IPS DF 4.7 (cell line): ENCODE measurements around the gene TRPC4AP.
"Not testable (repeated sequence)": the region's sequence is repeated elsewhere in the genome, so short reads cannot be mapped to it uniquely, and the experiment has no call there.

Source experiments
- DNase-seq: peaks from one replicate; pipeline ENCODE4 v3.0.0-alpha.2; 2013; ENCODE audit warnings: low spot score; ENCODE audit errors: extremely low read depth

Gene TRPC4AP

GRCh38 chr20:35104685-35105295, 12.2 kb upstream of the TRPC4AP start:
- DNase-seq: no peak

DNA sequence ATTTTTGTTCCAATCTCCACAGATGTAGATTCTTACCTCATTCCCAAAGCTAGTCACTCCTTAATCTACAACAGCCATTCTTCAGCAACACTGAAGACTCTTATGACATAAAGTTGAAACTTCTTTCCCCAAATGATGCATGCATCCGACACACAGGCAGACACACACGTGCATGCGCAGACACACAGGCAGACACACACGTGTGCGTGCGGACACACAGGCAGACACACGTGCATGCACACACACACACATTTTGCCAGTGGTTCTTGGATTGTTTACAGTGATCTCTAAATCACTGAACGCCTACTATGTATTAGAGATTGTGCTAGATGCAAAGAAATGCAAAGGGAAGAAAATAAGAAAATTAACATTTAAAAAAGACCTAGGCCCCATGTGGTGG, 9.0 kb upstream of the TRPC4AP start:
- DNase-seq: no peak

- DNase-seq: no peak
Observed at GRCh38 chr20:35093267-35093884, 769 bp upstream of the TRPC4AP start.

- DNase-seq: no peak
Observed at GRCh38 chr20:35091816-35092523, 637 bp downstream of the TRPC4AP start.

DNA sequence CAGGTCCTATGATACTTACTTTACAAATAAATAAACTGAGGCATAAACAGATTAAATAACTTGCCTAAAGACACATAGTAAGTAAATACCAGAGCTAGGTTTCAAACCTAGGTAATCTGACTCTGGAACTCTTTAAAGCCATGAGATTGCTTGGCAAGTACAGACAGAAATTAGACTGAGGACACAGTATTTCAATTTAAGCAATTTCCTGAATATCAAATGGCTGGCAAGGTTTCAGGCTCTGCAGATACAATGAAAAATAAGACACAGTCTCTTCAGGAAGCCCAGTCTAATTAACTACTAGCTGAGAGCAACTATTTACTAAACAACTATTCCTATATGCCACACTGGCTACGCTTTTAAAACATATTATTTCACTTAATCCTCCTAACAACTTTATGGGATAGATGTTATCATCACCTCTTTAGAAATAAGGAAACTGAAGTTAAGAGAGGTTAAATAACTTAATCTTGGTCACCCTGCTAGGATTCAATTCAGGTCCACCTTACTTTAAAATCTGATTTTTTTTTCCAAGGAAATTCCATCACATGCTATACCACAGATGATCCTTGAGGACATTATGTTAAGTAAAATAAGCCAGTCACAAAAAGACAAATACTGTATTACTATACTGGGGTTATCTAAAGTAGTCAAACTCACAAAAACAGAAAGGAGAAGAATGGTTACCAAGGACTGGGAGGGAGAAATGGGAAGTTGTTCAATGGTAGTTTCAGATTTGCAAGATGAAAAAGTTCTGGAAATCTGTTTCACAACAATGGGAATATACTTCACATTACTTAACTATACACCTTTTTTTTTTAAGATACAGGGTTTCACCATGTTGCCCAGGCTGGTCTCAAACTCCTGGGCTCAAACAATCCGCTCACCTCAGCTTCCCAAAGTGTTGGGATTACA, 4.1 kb downstream of the TRPC4AP start:
- no peak for DNase-seq

- no peak for DNase-seq
Observed at GRCh38 chr20:35087791-35088190, 4.8 kb downstream of the TRPC4AP start.

- DNase-seq: no peak
Observed at GRCh38 chr20:35087355-35087754, 5.3 kb downstream of the TRPC4AP start.

DNA sequence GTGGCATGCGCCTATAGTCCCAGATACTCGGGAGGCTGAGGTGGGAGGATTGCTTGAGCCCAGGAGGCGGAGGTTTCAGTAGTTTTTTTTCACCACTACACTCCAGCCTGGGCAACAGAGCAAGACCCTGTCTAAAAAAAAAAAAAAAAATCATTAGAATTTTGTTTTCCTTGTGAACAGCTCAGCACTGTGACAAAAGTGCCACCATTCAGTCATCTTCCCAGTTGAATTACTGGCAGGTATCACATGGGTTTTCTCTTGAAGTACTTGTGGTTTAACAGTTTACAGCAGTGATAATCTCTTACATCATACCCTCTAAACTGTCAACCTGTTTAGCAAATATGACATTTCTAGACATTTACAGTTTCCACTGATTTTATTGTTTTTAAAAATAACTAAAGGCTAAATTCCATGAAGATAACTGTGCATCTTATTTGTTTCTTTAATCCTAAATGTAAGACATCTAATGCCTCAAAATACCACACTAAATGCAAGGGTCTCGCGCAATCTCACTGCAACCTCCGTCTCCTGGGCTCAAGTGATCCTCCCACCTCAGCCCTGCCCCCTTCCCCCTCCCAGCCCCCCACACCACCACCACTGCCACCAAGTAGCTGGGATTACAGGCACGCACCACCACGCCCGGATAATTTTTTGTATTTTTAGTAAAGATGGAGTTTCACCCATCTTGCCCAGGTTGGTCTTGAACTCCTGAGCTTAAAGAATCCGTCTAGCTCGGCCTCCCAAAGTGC, 7.0 kb downstream of the TRPC4AP start:
- no peak for DNase-seq

- DNase-seq: no peak
Observed at GRCh38 chr20:35084998-35085397, 7.6 kb downstream of the TRPC4AP start.

DNA sequence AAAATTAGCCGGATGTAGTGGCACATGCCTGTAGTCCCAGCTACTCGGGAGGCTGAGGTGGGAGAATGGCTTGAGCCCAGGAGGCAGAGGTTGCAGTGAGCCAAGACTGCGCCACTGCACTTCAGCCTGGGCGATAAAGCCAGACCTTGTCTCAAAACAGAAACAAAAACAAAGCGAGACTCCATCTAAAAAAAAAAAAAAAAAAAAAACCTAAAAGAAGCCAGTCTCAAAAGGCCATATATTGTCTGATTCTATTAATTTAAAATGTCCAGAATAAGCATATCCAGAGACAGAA, 12.3 kb downstream of the TRPC4AP start:
- not testable (repeated sequence) for DNase-seq

DNA sequence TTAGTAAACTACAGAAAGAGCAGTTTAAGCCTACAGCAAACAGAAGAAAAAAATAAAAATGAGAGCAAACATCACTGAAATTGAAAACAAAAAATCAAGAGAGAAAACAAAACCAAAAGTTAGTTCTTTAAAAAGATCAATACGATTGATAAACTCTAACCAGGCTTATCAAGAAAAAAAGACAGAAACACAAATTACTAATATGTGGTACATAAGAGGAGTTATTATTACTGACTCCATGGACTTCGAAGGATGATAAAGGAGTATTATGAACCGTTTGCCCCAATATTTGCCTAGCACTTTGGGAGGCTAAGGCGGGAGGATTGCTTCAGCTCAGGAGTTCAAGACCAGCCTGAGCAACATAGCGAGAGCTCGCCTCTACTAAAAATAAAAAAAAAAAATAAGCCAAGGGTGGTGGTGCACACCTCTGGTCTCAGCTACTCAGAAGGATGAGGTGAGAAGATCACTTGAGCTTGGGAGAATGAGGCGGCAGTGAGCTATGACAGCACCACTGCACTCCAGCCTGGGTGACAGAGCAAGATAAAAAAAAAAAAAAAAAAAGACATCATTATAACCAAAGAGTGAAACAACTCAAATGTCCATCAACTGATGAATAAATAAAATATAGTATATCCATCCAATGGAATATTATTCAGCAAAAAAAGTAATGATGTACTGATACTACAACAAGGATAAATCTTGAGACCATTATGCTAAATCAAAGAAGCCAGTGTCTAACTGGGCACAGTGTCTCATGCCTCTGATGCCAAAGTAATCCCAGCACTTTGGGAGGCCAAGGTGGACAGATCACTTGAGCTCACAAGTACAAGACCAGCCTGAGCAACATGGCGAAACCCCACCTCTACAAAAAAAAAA, 12.9 kb downstream of the TRPC4AP start:
- no peak for DNase-seq

DNA sequence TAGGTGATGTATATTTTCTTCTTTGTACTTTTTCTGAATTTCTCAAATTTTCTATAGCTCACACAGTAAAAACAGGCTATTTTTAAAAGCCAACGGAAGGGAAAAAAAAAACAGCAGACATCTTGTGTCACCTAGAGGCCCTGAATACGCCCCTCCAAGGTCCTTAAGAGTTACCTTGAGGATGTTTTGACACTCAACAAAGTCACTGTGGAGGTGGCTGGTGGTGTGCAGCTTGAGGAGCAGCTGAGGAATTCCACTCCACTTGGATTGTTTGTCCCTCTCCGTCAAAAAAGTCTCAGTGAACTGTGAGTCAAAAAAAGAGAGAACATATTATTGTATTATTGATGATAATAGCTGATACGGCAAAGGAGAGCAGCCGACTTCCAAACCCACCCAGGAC, 14.7 kb downstream of the TRPC4AP start:
- no peak for DNase-seq

GRCh38 chr20:35077341-35077740, 15.3 kb downstream of the TRPC4AP start:
- DNase-seq: no peak

DNA sequence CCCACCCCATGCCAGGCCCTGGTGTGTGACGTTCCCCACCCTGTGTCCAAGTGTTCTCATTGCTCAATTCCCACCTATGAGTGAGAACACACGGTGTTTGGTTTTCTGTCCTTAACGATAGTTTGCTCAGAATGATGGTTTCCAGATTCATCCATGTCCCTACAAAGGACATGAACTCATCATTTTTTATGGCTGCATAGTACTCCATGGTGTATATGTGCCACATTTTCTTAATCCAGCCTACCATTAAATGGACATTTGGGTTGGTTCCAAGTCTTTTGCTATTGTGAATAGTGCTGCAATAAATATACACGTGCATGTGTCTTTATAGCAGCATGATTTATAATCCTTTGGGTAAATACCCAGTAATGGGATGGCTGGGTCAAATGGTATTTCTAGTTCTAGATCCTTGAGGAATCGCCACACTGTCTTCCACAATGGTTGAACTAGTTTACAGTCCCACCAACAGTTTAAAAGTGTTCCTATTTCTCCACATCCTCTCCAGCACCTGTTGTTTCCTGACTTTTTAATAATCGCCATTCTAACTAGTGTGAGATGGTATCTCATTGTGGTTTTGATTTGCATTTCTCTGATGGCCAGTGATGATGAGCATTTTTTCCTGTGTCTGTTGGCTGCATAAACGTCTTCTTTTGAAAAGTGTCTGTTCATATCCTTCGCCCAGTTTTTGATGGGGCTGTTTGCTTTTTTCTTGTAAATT, 21.0 kb downstream of the TRPC4AP start:
- not testable (repeated sequence) for DNase-seq

- DNase-seq: no peak
Observed at GRCh38 chr20:35066194-35066593, 26.4 kb downstream of the TRPC4AP start.

GRCh38 chr20:35065181-35065580, 27.4 kb downstream of the TRPC4AP start:
- no peak for DNase-seq

- DNase-seq: no peak
Observed at GRCh38 chr20:35063168-35063567, 29.4 kb downstream of the TRPC4AP start.

- no peak for DNase-seq
Observed at GRCh38 chr20:35062478-35062877, 30.1 kb downstream of the TRPC4AP start.

DNA sequence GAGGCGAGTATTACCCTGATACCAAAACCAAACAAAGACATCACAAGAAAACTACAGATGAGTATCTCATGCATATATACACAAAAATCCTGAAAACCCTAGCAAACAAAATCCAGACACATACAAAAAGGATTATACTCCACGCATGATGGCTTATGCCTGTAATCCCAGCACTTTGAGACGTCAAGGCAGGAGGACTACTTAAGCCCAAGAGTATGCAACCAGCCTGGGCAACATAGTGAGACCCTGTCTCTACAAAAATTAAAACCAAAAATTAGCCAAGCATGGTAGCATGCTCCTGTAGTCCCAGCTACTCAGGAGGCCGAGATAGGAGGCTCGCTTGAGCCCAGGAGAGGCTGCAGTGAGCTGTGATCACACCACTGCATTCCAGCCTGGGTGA, 32.4 kb downstream of the TRPC4AP start:
- no peak for DNase-seq

DNA sequence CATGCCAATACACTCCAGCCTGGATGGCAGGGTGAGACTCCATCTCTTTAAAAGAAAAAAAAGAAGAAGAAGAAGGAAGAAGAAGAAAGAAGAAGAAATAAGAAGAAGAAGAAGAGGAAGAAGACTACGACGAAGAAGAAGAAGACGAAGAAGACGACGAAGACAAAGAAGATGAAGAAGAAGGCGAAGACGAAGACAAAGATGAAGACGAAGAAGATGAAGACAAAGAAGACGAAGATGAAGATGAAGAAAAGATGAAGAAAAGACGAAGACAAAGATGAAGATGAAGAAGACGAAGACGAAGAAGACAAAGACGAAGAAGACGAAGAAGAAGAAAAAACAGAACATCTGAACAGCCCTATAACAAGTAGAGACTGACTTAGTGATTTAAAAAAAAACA, 33.0 kb downstream of the TRPC4AP start:
- no peak for DNase-seq
